ENCODE results near the gene PCCA.

GRCh38 chr13:100484702-100485101, 395.8 kb downstream of the PCCA start:
- no peak for TF ChIP-seq POLR2AphosphoS5 (IDR thresholded peaks at IDR 0.05)
- no peak for TF ChIP-seq POLR2A (IDR thresholded peaks at IDR 0.05)

All from breast epithelium (tissue), 3 donors.